ENCODE measurements around the gene MAGEA11.

- TF ChIP-seq GABPA (IDR thresholded peaks at IDR 0.05; ENCODE audit: borderline replicate concordance, insufficient read depth, low read length) (no peak), ATF3 (IDR thresholded peaks at IDR 0.05; ENCODE audit: insufficient read depth, low read depth, low read length) (no peak), EZH2 (IDR thresholded peaks at IDR 0.05; ENCODE audit: low read depth, low read length, severe bottlenecking) (no peak), CTCF (IDR thresholded peaks at IDR 0.05; ENCODE audit: control extremely low read depth in 1 of 3, insufficient read depth in 1 of 3, low read depth in 1 of 3, low read length in 3 of 3) (no peak)
Observed at GRCh38 chrX:149707147-149707901, 4.5 kb upstream of the MAGEA11 start.
